K562 (cell line): Measurements from ENCODE around the gene CADPS2.

ENCODE experiments used
- CTCF ChIP-seq, 3 experiments: IDR thresholded peaks in 2 of 3; conservative IDR thresholded peaks in 1 of 3; 2 replicates each; pipeline ENCODE4 v1.5.1; 2011 to 2012; ENCODE audit warnings: low read length in 3 of 3, mild to moderate bottlenecking in 3 of 3, control low read depth in 2 of 3, improper control_type of control experiment in 1 of 3, inconsistent platforms in 1 of 3, low read depth in 1 of 3, mixed read lengths in 1 of 3, moderate library complexity in 1 of 3; ENCODE audit not compliant: insufficient read depth in 2 of 3
- FOXP1 ChIP-seq: sonication (generic); formaldehyde crosslinking; IDR thresholded peaks from 2 replicates; pipeline ENCODE4 v1.8.0; 2022; ENCODE audit warnings: mild to moderate bottlenecking, missing genetic modification reagents
- MAFG ChIP-seq: fragments of 450-650 bp; conservative IDR thresholded peaks from 2 replicates; pipeline ENCODE4 v1.6.1; 2016; ENCODE audit warnings: missing genetic modification characterization, missing compliant biosample characterization
- NFE2L1 ChIP-seq: fragments of 450-650 bp; IDR thresholded peaks from 2 replicates; pipeline ENCODE4 v1.6.1; 2016; ENCODE audit warnings: missing genetic modification characterization, low read depth, mild to moderate bottlenecking, missing compliant biosample characterization, moderate library complexity, borderline replicate concordance
- PHB ChIP-seq: fragments of 250-450 bp; sonication (Bioruptor Pico); IDR thresholded peaks from 2 replicates; pipeline ENCODE4 v1.5.0; 2021
- POLR2A ChIP-seq: fragments of 450-650 bp; conservative IDR thresholded peaks from 2 replicates; pipeline ENCODE4 v1.6.1; 2016
- POLR2AphosphoS5 ChIP-seq: IDR thresholded peaks from 2 replicates; pipeline ENCODE4 v1.6.1; 2011; ENCODE audit warnings: mild to moderate bottlenecking, low read depth, low read length, moderate library complexity; ENCODE audit not compliant: control insufficient read depth, insufficient read depth
- SP1 ChIP-seq: sonication (generic); formaldehyde crosslinking; IDR thresholded peaks from 2 replicates; pipeline ENCODE4 v1.8.1; 2022; ENCODE audit warnings: mild to moderate bottlenecking, missing genetic modification reagents
- U2AF1 ChIP-seq: fragments of 200-400 bp; formaldehyde crosslinking; optimal IDR thresholded peaks from 2 replicates; pipeline ENCODE3; 2017; ENCODE audit warnings: mild to moderate bottlenecking, low read depth, low read length, moderate library complexity
- USF2 ChIP-seq: sonication (generic); formaldehyde crosslinking; IDR thresholded peaks from 2 replicates; pipeline ENCODE4 v1.5.0; 2020; ENCODE audit warnings: missing genetic modification reagents
- ZBTB33 ChIP-seq: sonication (generic); formaldehyde crosslinking; IDR thresholded peaks from 2 replicates; pipeline ENCODE4 v1.8.1; 2023; ENCODE audit warnings: mild to moderate bottlenecking, missing genetic modification reagents

- TF ChIP-seq POLR2A (no peak), USF2 (CRISPR knock-in tag) (no peak), SP1 (no peak), MAFG (tag) (no peak), POLR2AphosphoS5 (no peak), PHB (no peak), NFE2L1 (tag) (no peak), ZBTB33 (no peak), U2AF1 (no peak), CTCF (IDR thresholded peaks at IDR 0.05 in 2 of 3, conservative IDR thresholded peaks at IDR 0.05 in 1 of 3; ENCODE audit: insufficient read depth in 2 of 3, low read depth in 1 of 3, low read length in 3 of 3) (no peak), FOXP1 (CRISPR knock-in tag) (no peak)
Measured at GRCh38 chr7:122715183-122715582, 171.1 kb downstream of the CADPS2 start.
